Measurements from ENCODE around the gene CLPX. TPM values are rescaled to one million over a fixed set of nuclear protein-coding genes. Genes with fewer than 3 reads are reported as not detected.

The CLPX gene
- total RNA-seq, 1 experiment from 2014 or later, result 44.9 TPM

DNA sequence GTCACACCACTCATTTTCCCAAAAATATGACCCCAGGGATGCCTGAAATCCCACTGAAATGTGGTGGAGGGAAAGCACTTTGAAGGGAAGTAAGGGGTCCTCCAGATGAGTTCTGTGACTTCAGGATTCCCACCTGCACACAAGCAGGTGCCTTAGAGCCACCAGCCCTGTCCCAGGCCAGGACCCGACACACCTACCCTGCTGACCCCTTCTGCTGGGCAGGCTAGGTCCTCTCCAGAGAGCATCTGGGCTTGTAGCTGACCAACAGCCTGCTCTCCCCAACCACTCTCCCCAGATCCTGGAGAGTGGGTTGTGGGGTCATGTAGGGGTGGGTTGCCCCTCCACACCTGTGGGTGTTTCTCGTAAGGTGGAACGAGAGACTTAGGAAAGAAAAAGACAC is 41.1 kb upstream of the CLPX start:
- TF ChIP-seq, protein P1, sequence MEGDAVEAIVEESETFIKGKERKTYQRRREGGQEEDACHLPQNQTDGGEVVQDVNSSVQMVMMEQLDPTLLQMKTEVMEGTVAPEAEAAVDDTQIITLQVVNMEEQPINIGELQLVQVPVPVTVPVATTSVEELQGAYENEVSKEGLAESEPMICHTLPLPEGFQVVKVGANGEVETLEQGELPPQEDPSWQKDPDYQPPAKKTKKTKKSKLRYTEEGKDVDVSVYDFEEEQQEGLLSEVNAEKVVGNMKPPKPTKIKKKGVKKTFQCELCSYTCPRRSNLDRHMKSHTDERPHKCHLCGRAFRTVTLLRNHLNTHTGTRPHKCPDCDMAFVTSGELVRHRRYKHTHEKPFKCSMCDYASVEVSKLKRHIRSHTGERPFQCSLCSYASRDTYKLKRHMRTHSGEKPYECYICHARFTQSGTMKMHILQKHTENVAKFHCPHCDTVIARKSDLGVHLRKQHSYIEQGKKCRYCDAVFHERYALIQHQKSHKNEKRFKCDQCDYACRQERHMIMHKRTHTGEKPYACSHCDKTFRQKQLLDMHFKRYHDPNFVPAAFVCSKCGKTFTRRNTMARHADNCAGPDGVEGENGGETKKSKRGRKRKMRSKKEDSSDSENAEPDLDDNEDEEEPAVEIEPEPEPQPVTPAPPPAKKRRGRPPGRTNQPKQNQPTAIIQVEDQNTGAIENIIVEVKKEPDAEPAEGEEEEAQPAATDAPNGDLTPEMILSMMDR (IDR thresholded peaks at IDR 0.05; ENCODE audit: unreplicated experiment), result no peak
- no peak overlapping the region for H3K27ac Mint-ChIP-seq (ENCODE audit: unreplicated experiment)
- H3K9me3 Mint-ChIP-seq (ENCODE audit: low read depth, unreplicated experiment), result no peaks in the 10 kb centered on the region
- BruUV-seq (replicated peaks), result no TSS peak
- H3K27me3 Mint-ChIP-seq (ENCODE audit: unreplicated experiment), result no peaks in the 10 kb centered on the region
- H3K36me3 Mint-ChIP-seq (ENCODE audit: insufficient read depth, unreplicated experiment), result no peaks in the 10 kb centered on the region
- intact Hi-C loops (cut with micrococcal nuclease; ENCODE audit: unreplicated experiment), result no loop called here
- no peaks in the 10 kb centered on the region for H3K4me1 Mint-ChIP-seq (ENCODE audit: low read depth, unreplicated experiment)
- no peak for DNase-seq
- H3K4me3 Mint-ChIP-seq (ENCODE audit: low read depth, unreplicated experiment), result no peak overlapping the region
- CTCF ChIA-PET, result interaction anchor here (0.7 kb wide), 1 partner anchor 65 kb away, joined by 8 read pairs; no protein-coding TSS in a partner anchor

DNA sequence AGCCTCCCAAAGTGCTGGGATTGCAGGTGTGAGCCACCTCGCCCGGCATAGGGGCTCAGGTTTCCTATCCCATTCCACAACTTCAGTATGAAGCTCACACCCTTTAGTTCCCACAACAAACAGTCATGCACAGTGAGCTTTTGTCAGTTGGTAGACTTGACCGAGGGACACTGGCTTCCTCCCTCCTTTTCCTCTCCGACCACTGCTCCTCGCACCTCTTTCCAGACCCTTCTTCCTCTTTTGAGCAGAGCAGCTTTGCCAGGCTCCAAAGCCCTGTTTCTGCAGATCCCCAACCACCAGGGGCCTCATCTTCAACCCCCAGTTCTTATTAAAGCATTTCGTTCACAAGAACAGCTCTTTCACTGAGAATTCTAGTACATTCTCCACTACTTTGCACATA is 38.9 kb upstream of the CLPX start:
- H3K4me3 Mint-ChIP-seq (ENCODE audit: low read depth, unreplicated experiment), result no peak overlapping the region
- TF ChIP-seq, protein P1 (IDR thresholded peaks at IDR 0.05; ENCODE audit: unreplicated experiment), result no peak
- H3K4me1 Mint-ChIP-seq (ENCODE audit: low read depth, unreplicated experiment), result no peaks in the 10 kb centered on the region
- no peak overlapping the region for H3K27ac Mint-ChIP-seq (ENCODE audit: unreplicated experiment)
- no peaks in the 10 kb centered on the region for H3K27me3 Mint-ChIP-seq (ENCODE audit: unreplicated experiment)
- BruUV-seq (replicated peaks), result no TSS peak
- no peaks in the 10 kb centered on the region for H3K36me3 Mint-ChIP-seq (ENCODE audit: insufficient read depth, unreplicated experiment)
- CTCF ChIA-PET, result interaction anchor here (0.6 kb wide), 1 partner anchor 52 kb away, joined by 4 read pairs; no protein-coding TSS in a partner anchor
- DNase-seq, result no peak
- H3K9me3 Mint-ChIP-seq (ENCODE audit: low read depth, unreplicated experiment), result no peaks in the 10 kb centered on the region
- intact Hi-C loops (cut with micrococcal nuclease; ENCODE audit: unreplicated experiment), result no loop called here

DNA sequence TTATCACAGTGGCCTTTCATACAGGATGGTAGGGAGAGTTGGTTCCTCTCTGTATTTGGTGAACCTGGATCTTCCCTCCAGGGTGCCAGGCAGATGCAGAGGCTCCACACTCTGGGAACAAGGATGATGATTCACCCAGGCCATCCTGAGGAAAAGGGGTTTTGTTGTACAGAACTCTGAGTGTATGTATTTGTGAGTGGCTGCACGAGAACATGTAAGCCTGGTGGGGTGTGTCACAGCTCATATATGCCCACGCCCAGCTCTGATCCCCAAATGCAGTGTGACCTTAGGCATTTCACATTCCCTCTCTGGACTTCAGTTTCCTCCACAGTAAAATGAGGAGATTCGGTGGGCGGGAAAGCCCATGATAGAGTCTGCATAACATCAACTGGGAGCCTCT is 37.7 kb upstream of the CLPX start:
- Mint-ChIP-seq H3K36me3 (ENCODE audit: insufficient read depth, unreplicated experiment) (no peaks in the 10 kb centered on the region), H3K4me3 (ENCODE audit: low read depth, unreplicated experiment) (no peak overlapping the region), H3K27ac (ENCODE audit: unreplicated experiment) (no peak overlapping the region), H3K9me3 (ENCODE audit: low read depth, unreplicated experiment) (no peaks in the 10 kb centered on the region), H3K4me1 (ENCODE audit: low read depth, unreplicated experiment) (no peaks in the 10 kb centered on the region), H3K27me3 (ENCODE audit: unreplicated experiment) (peaks cover 10% of the 10 kb centered on the region)
- BruUV-seq (replicated peaks), result no TSS peak
- CTCF ChIA-PET, result no interaction called here
- intact Hi-C loops (cut with micrococcal nuclease; ENCODE audit: unreplicated experiment), result no loop called here
- TF ChIP-seq, protein P1 (IDR thresholded peaks at IDR 0.05; ENCODE audit: unreplicated experiment), result no peak
- DNase-seq, result no peak

DNA sequence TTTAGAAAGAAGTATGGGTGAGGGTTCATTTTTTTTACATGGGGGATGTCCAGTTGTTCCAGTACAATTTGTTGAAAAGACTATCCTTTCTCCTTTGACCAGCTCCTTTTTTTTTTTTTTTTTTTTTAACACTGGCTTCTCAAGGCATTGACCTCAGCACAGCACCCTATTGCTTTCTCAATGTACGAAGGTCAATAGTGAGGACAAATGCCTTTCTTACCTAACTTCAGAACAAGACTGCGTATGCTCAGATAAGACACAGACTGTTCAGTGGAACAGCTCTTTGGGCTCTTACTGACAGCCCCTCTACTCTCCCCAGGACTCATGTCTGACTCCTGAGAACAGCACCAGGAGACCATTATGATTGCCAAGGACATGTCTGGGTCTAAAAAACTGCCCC is 36.6 kb upstream of the CLPX start:
- H3K27me3 Mint-ChIP-seq (ENCODE audit: unreplicated experiment), result peaks cover 18% of the 10 kb centered on the region
- intact Hi-C loops (cut with micrococcal nuclease; ENCODE audit: unreplicated experiment), result no loop called here
- no peak for DNase-seq
- no TSS peak for BruUV-seq (replicated peaks)
- H3K36me3 Mint-ChIP-seq (ENCODE audit: insufficient read depth, unreplicated experiment), result no peaks in the 10 kb centered on the region
- H3K27ac Mint-ChIP-seq (ENCODE audit: unreplicated experiment), result no peak overlapping the region
- H3K4me1 Mint-ChIP-seq (ENCODE audit: low read depth, unreplicated experiment), result no peaks in the 10 kb centered on the region
- CTCF ChIA-PET, result interaction anchor here (0.6 kb wide), 2 partner anchors 8 to 47 kb away, joined by 5 to 6 read pairs; no protein-coding TSS in a partner anchor
- H3K4me3 Mint-ChIP-seq (ENCODE audit: low read depth, unreplicated experiment), result no peak overlapping the region
- H3K9me3 Mint-ChIP-seq (ENCODE audit: low read depth, unreplicated experiment), result no peaks in the 10 kb centered on the region
- TF ChIP-seq, protein P1 (IDR thresholded peaks at IDR 0.05; ENCODE audit: unreplicated experiment), result no peak
